GM19025 (cell line): ENCODE results near the gene ANAPC4.
"Not testable (repeated sequence)": the region's sequence is repeated elsewhere in the genome, so short reads cannot be mapped to it uniquely, and the experiment has no call there.

Experiments
- ATAC-seq: cut with Tn5 transposase; IDR thresholded peaks from one replicate; pipeline ENCODE4 v1.9.1; 2021; ENCODE audit warnings: mild to moderate bottlenecking, low read depth, moderate library complexity; ENCODE audit not compliant: unreplicated experiment

The ANAPC4 gene, protein sequence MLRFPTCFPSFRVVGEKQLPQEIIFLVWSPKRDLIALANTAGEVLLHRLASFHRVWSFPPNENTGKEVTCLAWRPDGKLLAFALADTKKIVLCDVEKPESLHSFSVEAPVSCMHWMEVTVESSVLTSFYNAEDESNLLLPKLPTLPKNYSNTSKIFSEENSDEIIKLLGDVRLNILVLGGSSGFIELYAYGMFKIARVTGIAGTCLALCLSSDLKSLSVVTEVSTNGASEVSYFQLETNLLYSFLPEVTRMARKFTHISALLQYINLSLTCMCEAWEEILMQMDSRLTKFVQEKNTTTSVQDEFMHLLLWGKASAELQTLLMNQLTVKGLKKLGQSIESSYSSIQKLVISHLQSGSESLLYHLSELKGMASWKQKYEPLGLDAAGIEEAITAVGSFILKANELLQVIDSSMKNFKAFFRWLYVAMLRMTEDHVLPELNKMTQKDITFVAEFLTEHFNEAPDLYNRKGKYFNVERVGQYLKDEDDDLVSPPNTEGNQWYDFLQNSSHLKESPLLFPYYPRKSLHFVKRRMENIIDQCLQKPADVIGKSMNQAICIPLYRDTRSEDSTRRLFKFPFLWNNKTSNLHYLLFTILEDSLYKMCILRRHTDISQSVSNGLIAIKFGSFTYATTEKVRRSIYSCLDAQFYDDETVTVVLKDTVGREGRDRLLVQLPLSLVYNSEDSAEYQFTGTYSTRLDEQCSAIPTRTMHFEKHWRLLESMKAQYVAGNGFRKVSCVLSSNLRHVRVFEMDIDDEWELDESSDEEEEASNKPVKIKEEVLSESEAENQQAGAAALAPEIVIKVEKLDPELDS

GRCh38 chr4:25376754-25377571 lies at the start of gene ANAPC4:
Gene ANAPC4 (plus strand): TSS chr4:25377263. CDS start chr4:25377428, 165 bp downstream.
- ATAC-seq: peak; percentile 96

GRCh38 chr4:25328463-25328862 lies 48.6 kb upstream of the ANAPC4 start:
- not testable (repeated sequence) for ATAC-seq

GRCh38 chr4:25330335-25330734 lies 46.7 kb upstream of the ANAPC4 start:
- ATAC-seq: no peak

DNA sequence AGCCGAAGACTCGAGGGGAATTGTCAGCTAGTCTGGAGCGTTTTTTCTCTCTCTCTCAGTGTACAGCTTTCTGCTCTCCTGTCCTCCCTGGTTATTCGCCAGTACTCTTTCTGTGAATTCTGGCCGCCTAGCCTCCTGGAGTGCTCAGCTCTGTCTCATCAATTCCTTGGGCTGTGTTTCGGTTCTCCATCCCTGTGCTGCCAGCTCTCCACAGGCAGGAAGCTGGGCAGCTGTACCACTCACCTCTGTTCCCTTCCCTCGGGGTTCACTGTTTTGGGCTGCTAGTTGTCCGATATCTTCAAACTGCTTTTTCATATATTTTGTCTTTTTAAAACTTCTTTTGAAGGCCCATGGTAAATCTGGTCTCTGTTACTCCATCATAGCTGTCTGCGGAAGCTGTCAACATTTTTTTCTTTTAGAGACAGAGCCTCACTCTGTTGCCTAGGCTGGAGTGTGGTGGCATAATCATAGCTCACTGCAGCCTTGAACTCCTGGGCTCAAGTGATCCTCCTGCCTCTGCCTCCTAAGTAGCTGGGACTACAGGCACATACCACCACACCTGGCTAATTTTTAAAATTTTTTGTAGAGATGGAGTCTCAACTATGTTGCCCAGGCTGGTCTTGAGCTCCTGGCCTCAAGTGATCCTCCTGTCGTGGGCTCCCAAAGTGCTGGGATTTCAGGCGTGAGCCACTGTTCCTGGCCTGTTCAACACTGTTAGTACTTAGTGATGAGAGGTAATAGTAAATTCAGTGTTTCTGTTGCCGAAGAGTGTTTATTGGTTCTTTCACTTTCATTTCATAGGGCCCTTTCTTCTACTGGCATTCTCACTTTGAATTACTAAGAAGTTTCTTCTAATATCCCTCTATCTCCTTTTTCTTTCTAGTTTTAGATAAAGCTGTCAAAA lies 45.9 kb upstream of the ANAPC4 start:
- ATAC-seq: peak; percentile 81

DNA sequence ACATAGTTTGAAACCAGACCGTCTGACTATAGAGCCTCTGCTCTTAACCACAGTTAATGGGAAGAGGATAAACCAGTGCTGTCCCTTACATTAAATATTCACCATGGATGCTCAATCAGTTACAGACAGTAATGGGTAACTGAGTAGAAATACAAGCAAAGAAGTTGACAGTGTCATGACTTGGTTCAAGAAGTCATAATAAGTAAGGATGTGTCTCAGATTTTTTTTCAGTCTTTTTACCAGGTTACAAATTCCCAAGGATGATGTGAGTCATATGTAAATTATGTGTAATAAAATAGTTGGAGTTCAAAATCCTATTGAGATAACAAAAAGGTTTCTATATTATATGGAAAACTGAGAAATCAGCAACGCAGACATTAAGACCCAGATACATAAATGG lies 33.4 kb upstream of the ANAPC4 start:
- ATAC-seq: no peak

- no peak for ATAC-seq
Measured at GRCh38 chr4:25345744-25346143, 31.3 kb upstream of the ANAPC4 start.

DNA sequence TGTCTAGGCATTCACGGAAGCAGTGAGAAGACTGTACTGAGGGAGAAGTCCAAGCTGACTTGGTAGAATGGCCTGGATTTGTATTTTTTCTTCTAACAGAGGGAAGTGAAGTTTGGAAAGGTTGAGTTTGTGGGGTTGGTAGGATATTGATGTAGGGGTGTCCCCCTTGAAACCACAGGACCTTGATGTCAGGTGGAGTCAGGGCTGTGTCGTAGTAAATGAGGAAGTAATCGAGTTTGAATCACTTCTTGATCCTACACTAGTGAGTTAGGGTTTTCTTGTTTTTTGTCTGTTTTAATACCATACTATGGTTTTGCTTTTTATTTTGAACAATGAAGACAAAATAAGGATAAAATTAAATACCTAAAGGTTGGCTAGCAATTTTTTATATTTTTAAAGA lies 30.1 kb upstream of the ANAPC4 start:
- no peak for ATAC-seq

- no peak for ATAC-seq
Measured at GRCh38 chr4:25347473-25347872, 29.6 kb upstream of the ANAPC4 start.

DNA sequence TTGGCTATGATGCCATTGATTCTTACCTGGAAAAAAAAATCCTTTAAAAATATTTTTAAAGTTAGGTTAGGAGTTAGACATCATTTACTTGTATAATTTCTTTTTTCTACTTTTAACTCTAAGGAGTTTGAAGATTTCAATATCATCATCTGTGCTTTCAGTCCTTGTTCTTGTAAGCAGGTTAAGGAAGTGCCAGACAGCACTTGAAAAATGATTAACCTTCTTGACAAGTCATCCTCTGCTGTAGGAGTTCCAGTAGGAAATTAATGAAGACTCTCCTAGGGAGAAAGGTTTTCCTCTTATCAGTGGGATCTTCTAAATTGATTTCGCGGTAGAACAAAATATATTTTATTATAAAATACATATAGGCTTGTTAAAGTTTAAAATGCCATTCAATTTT lies 29.1 kb upstream of the ANAPC4 start:
- ATAC-seq: no peak

DNA sequence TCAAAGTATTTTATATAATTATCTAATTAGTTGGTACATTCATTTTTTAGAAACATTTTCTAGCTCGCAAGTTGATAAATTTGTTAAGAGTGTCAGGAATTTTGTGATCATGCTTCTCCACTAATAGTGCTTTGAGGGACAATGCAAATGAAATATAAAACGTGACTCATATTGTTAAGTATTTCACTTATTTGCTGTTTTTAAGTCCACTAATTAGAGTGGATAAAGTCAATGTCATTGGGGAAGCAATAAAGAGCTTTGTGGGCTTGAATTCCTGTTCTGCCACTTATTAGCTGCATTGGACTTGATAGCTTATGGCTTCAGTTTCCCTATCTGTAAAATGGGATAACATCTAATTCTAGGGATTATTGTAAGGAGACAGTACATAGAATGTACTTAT lies 26.5 kb upstream of the ANAPC4 start:
- no peak for ATAC-seq

GRCh38 chr4:25351777-25352416 lies 25.2 kb upstream of the ANAPC4 start:
- no peak for ATAC-seq

- ATAC-seq: no peak
Measured at GRCh38 chr4:25356068-25356467, 21.0 kb upstream of the ANAPC4 start.

- ATAC-seq: no peak
Measured at GRCh38 chr4:25358515-25359275, 18.4 kb upstream of the ANAPC4 start.

- no peak for ATAC-seq
Measured at GRCh38 chr4:25361253-25361652, 15.8 kb upstream of the ANAPC4 start.

DNA sequence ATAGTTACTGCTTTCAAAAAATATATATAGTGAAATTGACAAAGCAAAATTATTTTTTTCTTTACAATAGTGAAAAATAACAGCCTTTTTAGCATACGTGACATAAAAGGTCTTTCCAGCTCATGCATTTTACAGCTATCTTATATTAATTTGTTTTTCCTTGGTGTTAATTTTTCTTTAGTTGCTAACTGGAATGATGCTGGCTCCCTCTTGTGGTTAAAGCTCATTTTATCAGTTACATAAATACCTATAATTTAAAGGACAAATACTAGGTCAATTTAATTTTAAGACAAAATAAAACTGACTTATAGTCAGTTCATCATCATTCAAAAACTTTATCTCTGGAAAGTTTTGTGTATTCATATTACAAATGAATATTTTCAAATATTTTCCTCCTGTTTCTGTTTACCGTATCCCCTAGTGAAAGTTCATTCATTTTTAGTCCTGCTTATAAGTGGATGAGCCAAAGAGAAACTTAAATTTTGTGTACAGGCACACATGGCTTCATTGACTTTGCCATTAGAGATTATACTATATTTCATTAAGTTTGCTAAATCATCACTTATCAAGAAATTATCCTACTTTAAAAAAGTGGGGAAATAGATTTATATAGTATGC lies 9.9 kb upstream of the ANAPC4 start:
- ATAC-seq: no peak

GRCh38 chr4:25367877-25368276 lies 9.2 kb upstream of the ANAPC4 start:
- ATAC-seq: no peak

- no peak for ATAC-seq
Measured at GRCh38 chr4:25368315-25368714, 8.7 kb upstream of the ANAPC4 start.

DNA sequence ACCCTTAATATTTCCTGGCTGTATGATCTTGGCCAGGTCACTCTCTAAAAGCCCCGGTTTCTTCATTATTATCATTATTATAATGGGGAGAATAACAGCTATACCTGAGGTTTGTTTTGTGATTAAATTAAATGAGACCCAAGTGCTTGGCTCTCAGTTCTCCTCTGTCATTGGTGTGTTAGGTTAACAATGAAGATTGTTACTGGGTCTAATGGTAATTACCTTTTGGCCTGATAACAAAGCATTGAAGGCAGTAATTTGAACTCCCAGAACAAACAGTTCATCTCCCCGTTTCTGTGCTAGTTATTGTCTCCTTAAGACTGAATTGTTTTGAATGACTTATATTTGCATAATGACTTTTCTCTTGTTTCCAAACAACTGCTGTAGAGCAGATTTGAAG lies 6.8 kb upstream of the ANAPC4 start:
- no peak for ATAC-seq
